HG03565 (cell line): ENCODE data around the gene PAPSS1.

ENCODE experiments used
- ATAC-seq: cut with Tn5 transposase; IDR thresholded peaks from one replicate; pipeline ENCODE4 v1.9.1; 2021; ENCODE audit warnings: mild to moderate bottlenecking, moderate library complexity; ENCODE audit not compliant: unreplicated experiment

The PAPSS1 gene

GRCh38 chr4:107572281-107572680 lies 147.8 kb downstream of the PAPSS1 start:
- no peak for ATAC-seq

GRCh38 chr4:107570952-107571351 lies 149.1 kb downstream of the PAPSS1 start:
- no peak for ATAC-seq

DNA sequence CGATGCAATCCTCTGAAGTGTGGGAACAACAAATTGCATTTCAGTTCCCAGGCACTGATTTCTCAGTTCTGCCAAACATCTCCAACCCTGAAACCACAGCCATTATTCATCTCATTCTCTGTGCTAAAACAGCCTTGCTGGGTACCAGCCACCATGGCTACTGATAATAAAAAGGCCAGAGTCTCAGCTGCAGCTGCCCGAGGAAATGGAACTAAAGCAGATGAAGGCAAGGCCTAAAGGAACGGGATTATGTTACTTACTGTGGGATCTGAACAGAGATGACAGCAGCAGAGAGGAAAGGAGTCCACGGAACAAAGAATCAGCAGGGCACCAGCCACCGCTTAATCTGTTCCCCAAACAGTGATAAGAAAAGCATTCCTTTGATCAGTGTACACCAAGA lies 155.7 kb downstream of the PAPSS1 start:
- no peak for ATAC-seq
